Adrenal gland (tissue), 5 donors: ENCODE measurements around the gene KCNK3.

ENCODE experiments used
- CTCF ChIP-seq, 6 experiments: fragments of 450-650 bp in 4 of 6; fragments of 200-600 bp in 2 of 6; sonication (generic) in 1 of 6; IDR thresholded peaks; 1 replicate in 5 of 6; 2 replicates in 1 of 6; pipeline versions ENCODE4 v1.5.1 to v1.8.0; 2016 to 2021; ENCODE audit warnings: antibody characterized with exemption in 6 of 6, mild to moderate bottlenecking in 2 of 6, moderate library complexity in 1 of 6
- POLR2A ChIP-seq, 2 donors: fragments of 450-650 bp; IDR thresholded peaks; one replicate each; pipeline ENCODE4 v1.6.1; 2017; ENCODE audit warnings: antibody characterized with exemption in 2 of 2, mild to moderate bottlenecking in 2 of 2, moderate library complexity in 1 of 2
- donor health status: DM: no; HTN: no; CAD: no.

- no peak for TF ChIP-seq CTCF (IDR thresholded peaks at IDR 0.05)
- no peak for TF ChIP-seq POLR2A (IDR thresholded peaks at IDR 0.05)
Measured at GRCh38 chr2:26764906-26765305, 72.4 kb downstream of the KCNK3 start.
